ENCODE results near the gene SLC25A6. TPM values are rescaled to one million over a fixed set of nuclear protein-coding genes. Genes with fewer than 3 reads are reported as not detected.
A peak's percentile ranks its signal among the peaks of the same experiment; 100 is the strongest.
"Not testable (repeated sequence)": the region's sequence is repeated elsewhere in the genome, so short reads cannot be mapped to it uniquely, and the experiment has no call there.

Gene SLC25A6
- total RNA-seq, 1 donor from 2014 or later = 172 TPM

DNA sequence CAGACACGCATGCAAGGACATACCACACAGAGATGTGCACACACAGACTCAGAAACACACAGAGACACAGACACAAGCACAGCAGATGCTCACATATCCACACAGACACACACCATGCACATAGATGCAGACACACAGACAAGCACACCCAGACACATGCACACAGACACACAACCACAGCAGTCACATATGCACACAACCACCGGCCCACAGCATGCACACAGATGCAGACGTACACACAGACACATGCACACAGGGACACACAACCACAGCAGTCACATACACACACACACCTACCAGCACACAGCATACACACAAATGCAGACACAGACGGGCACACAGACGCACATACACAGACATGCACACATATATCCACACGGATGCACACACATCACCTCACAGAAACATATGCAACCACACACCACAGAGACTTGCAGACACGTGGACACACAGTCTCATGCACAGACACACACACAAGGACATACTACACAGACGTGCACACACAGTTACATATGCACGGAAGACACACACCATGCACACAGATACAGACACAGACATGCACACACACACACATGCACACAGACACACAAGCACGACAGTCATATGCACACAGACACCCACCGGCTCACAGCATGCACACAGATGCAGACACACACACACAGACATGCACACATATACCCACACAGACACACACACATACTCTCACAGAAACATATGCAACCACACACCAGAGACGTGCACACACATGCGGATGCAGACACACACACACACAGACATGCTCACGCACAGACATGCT is 25.2 kb upstream of the SLC25A6 start:
- ATAC-seq = no peak
- intact Hi-C loops (cut with micrococcal nuclease) = no loop called here
- no peak for DNase-seq

DNA sequence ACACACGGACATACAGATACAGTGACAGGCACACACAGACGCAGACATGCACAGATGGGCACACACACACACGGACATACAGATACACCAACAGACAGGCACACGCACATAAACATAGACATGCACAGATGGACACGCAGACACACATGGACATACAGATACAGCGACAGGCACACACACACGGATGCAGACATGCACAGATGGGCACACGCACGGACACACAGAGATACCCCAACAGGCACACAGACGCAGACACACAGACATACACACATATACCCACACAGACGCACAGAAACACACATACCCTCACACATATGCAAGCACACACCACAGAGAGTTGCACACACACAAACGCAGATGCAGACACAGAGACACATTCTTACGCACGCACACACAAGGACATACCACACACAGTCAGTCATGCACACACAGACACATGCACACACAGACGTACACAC is 24.4 kb upstream of the SLC25A6 start:
- no peak for ATAC-seq
- peak; percentile 11 for DNase-seq
- intact Hi-C loops (cut with micrococcal nuclease) = no loop called here

DNA sequence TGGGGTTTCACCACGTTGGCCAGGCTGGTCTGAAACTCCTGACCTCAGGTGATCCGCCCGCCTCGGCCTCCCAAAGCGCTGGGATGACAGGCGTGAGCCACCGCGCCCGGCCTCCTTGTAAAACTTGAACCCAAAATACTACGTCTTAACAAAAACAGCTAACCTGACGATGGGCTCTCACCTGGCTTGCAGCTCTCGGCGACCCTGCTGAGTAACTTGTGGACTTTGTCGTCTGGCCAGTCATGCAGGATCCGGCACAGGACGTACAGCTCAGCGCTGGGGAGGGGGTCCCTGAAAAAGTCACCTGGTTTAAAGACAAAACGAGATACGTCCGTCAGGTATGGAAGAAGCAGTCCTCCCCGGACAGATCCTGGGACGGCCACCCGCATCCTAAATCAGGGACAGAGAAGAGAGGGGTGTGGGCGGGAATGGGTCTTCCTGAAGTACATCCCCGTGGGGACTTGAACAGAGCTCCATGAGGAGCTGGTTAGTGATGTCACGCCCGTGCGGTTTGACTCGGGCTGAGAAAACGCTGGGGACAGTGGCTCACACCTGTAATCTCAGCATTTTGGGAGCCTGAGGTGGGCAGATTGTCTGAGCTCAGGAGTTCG is 20.7 kb upstream of the SLC25A6 start:
- DNase-seq = peak; percentile 18
- intact Hi-C loops (cut with micrococcal nuclease) = no loop called here

DNA sequence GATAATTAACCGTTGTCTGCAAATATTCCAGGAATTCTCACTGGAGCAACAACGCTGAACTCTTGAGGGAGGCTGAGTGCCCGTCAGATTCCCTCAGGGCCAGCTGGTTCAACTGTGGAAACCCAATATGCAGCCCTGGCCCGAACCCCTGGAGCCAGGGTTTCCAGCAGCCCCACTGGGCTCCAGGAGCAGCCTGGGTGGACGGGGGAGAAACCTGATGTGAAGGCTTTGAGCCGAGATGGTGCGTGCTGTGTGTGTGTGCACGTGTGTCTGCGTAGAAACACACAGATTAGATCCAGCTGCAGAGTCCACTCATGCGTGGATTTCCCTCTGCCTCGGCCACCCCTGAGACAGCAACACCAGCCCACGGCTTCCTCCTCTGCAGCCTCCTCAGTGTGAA is 19.4 kb upstream of the SLC25A6 start:
- ATAC-seq (no peak), DNase-seq (peak; percentile 5)
- intact Hi-C loops (cut with micrococcal nuclease) = no loop called here

More for the DNA sequence above, 20.7 kb upstream of the SLC25A6 start:
- ATAC-seq = no peak

DNA sequence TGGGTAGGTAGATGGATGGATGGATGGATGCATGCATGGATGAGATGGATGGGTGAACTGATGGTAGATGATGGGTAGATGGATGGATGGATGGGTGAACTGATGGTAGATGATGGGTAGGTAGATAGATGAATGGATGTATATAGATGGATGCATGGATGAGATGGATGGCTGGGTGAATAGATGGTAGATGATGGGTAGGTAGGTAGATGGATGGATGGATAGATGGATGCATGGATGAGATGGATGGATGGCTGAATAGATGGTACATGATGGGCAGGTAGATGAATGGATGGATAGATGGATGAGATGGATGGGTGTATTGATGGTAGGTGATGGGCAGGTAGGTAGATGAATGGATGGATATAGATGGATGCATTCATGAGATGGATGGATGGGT is 15.1 kb upstream of the SLC25A6 start:
- intact Hi-C loops (cut with micrococcal nuclease) = no loop called here
- no peak for DNase-seq
- ATAC-seq = no peak

DNA sequence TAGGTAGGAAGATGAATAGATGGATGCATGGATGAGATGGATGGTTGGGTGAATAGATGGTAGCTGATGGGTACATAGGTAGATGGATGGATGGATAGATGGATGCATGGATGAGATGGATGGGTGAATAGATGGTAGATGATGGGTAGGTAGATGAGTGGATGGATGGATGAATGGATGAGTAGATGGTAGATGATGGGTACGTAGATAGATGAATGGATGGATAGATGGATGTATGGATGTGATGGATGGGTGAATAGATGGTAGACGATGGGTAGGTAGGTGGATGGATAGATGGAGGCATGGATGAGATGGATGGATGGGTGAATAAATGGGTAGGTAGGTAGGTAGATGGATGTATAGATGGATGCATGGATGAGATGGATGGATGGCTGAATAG is 13.9 kb upstream of the SLC25A6 start:
- ATAC-seq; DNase-seq; intact Hi-C loops (cut with micrococcal nuclease): not testable (repeated sequence)

DNA sequence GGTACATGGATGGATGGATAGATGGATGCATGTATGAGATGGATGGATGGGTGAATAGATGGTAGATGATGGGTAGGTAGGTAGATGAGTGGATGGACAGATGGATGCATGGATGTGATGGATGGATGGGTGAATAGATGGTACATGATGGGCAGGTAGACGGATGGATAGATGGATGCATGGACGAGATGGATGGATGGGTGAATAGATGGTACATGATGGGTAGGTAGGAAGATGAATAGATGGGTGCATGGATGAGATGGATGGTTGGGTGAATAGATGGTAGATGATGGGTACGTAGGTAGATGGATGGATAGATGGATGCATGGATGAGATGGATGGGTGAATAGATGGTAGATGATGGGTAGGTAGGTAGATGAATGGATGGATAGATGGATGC is 12.0 kb upstream of the SLC25A6 start:
- intact Hi-C loops (cut with micrococcal nuclease); DNase-seq; ATAC-seq: not testable (repeated sequence)

DNA sequence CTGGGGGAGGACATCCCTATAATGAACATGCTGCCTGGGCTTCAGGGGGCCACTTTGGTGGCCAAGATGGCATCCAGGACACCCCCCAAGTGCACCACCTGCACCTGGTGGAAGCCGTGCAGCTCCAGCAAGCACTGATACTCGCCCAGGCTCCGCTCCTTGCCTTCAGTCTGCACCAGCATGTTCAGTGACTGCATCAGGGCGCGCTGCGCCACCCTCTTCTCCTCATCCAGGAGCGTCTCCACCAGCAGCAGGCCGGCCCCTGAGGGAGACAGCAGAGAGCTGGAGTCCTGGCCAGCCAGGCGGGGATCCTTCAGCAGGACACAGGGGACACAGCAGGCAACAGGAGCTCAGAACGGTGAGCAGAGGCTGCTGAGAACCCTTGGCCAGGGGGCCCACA is 11.3 kb upstream of the SLC25A6 start:
- intact Hi-C loops (cut with micrococcal nuclease) = no loop called here
- no peak for ATAC-seq
- DNase-seq = peak; percentile 19

DNA sequence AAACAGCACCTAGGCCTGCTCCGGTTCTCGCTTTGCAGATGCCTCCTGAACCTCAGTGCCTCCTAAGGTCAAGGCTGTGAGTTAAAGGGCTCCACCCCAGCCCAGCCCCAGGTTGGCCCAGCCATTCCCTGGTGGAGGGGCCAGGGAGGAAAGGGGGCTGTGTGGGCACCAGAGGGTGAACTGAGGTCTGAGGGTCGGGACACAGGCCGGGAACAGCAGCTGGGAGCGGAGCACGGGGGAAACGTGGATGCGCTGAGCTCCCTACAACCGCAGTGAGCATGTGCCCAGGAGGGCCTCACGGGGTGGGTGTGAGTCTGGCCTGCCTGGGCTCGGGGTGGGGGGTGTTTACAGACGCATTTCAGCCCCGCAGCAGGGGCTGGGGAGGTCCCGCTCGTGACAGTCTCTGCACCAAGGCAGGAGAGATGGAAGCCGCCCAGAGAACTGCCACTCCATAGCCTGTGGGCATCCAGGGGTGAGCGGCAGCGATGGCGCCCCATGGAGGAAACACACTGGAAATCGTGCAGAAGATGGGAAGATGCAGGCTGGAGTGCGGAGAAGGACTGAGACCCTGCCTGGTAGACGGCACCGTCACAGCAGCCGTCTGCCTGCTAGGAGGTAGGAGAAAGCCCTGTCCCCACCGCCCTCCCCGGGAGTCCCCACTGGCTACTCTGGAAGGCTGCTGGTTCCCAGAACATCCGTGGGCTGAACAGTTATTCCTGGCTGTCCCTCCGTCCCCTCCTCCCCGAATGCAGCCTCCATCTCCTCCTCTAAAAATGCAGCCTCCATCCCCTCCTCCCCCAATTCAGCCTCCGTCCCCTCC is 9.9 kb upstream of the SLC25A6 start:
- DNase-seq = peak; percentile 21
- ATAC-seq = no peak
- intact Hi-C loops (cut with micrococcal nuclease) = no loop called here

DNA sequence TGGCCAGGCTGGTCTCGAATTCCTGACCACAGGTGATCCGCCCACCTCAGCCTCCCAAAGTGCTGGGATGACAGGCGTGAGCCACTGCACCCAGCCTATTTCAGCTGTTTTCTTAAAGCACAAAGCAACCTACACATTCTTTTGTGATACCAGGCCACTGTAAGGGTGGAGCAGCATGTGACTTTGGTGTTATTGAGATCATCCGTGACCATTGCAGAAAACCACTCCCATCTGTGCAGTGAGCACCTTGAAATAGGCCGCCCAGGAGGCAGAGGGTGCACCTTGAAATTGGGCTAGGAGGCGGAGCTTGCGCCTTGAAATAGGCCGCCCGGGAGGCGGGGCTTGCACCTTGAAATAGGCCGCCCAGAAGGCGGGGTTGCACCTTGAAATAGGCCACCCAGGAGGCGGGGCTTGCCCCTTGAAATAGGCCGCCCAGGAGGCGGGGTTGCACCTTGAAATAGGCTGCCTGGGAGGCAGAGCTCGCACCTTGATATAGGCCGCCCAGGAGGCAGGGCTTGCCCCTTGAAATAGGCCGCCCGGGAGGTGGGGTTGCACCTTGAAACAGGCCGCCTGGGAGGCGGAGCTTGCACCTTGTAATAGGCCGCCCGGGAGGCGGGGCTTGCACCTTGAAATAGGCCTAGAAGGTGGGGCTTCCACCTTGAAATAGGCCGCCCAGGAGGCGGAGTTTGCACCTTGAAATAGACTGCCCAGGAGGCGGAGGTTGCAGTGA is 9.0 kb upstream of the SLC25A6 start:
- ATAC-seq (no peak), DNase-seq (peak; percentile 14)
- intact Hi-C loops (cut with micrococcal nuclease) = no loop called here

DNA sequence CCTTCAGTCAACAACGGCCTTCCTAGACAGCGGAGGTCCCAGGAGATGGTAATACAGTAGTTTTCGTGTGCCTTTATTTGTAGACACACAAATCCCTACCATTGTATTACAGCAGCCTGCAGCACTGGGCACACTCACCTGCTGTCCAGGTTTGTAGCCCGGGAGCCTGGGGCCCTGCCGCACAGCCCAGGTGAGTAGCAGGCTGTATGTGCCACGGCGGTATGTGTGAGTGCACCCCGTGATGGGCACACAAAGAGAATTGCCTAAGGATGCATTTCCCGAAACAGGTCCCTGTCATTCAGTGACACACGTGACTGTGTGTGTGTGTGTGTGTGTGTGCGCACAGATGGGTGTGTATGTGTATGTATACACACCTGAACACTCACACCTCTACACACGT is 8.1 kb upstream of the SLC25A6 start:
- DNase-seq = peak; percentile 5
- ATAC-seq = no peak
- intact Hi-C loops (cut with micrococcal nuclease) = no loop called here

DNA sequence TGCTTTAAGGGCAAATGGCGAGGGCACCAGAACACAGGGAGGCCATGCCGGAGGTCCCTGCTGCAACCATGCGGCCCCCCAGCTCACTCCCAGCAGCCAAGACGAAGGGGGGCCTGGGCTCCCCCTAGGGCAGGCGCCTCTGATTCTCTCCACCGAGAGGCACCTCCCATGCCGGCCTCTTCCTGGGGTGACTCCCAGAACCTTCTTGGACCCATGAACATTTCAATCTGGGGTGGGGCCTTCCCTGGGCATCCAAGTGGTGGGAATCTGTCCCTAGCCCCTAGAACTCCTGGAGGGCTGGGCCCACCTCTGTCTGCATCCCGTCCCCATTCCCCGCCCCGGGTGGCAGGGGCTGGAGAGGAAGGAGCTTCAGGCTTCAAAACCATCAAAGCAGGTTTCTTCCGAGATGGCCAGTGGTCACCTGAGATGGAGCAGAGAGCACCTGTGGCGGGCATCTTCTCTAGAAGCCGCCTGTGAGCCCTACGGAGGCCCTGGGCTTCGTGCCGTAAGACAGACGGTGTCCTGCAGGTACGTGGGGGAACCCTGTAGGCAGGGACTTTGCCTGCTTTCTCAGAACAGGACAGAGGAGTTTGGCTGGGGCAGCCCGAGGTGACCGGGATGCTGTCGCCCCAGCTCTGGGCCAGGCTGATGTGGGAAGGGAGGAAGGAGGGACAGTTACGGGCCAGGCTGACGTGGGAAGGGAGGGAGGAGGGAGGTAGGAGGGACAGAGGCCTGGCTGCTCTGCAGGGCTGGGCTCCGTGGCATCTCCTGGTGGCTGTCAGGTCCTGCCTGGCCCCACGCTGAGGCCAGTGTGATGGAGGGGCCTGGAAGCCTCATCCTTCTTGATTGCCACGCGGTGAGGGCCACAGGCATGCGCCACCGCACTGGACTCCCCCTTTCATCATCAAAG is 6.8 kb upstream of the SLC25A6 start:
- DNase-seq (peak; percentile 22), ATAC-seq (no peak)
- intact Hi-C loops (cut with micrococcal nuclease) = no loop called here

DNA sequence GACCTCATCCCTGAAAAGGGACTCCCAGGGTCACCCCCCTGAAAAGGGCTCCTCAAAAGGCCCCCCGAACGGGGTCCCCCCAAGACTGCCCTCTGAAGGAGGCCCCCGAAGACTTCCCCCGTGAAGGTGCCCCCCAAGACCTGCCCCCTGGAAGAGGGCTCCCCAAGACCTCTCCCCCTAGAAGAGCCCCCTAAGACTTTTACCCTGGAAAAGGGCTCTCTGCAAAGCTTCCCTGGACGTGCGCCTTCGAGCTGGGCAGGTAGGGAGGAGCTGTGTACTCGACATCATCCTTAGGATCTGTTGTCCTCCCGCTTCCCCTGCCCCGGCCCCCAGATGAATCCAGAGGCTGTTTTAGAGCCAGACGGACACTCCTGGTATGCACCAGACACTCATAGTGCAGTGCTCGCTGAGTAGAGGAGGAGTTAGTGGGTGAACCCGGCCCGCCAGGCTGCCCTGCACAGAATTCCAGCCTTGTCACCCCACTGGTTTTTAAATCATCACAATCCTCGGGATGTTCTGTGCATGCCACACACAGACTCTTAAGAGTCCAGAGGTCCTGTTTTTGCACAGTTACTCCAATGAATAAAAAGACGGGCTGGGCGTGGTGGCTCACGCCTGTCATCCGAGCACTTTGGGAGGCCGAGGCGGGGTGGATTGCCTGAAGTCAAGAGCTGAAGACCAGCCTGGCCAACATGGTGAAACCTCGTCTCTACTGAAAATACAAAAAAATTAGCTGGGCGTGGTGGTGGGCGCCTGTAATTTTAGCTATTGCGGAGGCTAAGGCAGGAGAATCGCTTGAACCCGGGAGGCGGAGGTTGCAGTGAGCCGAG is 5.7 kb upstream of the SLC25A6 start:
- intact Hi-C loops (cut with micrococcal nuclease) = no loop called here
- DNase-seq (peak; percentile 15), ATAC-seq (no peak)

DNA sequence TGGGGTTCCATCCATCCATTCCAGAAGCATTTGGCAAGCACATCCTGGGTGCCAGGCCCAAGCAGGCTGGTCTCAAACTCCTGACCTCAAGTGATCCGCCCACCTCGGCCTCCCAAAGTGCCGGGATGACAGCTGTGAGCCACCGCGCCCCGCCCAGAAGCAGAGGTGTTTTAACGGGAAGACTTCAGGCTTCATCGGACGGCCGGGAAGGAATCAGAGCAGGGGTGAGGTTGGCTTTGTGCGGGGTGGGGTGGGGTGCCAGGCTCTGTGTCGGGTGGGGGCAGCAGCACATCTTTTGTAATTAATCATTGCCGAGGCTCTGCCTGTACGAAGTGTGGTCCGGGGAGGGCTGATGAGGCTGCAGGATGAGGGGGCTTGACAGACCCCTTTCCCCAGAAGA is 5.1 kb upstream of the SLC25A6 start:
- DNase-seq (peak; percentile 21), ATAC-seq (no peak)
- intact Hi-C loops (cut with micrococcal nuclease) = no loop called here

DNA sequence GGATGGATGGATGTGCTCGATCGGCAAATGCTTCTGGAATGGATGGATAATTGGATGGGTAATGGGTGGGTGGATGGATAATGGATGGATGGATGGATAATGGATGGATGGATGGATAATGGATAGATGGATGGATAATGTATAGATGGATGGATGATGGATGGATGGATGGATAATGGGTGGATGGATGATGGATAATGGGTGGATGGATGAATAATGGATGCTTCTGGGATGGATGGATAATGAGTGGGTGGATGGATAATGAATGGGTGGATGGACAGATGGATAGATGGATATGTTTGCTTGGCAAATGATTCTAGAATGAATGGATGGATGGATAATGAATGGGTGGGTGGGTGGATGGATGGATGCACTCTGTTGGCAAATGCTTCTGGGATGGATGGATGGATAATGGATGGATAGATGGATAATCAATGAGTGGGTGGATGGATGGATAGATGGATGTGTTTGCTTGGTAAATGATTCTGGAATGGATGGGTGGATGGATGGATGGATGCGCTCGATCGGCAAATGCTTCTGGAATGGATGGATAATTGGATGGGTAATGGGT is 3.8 kb upstream of the SLC25A6 start:
- ATAC-seq = no peak
- peak; percentile 8 for DNase-seq
- intact Hi-C loops (cut with micrococcal nuclease) = no loop called here

DNA sequence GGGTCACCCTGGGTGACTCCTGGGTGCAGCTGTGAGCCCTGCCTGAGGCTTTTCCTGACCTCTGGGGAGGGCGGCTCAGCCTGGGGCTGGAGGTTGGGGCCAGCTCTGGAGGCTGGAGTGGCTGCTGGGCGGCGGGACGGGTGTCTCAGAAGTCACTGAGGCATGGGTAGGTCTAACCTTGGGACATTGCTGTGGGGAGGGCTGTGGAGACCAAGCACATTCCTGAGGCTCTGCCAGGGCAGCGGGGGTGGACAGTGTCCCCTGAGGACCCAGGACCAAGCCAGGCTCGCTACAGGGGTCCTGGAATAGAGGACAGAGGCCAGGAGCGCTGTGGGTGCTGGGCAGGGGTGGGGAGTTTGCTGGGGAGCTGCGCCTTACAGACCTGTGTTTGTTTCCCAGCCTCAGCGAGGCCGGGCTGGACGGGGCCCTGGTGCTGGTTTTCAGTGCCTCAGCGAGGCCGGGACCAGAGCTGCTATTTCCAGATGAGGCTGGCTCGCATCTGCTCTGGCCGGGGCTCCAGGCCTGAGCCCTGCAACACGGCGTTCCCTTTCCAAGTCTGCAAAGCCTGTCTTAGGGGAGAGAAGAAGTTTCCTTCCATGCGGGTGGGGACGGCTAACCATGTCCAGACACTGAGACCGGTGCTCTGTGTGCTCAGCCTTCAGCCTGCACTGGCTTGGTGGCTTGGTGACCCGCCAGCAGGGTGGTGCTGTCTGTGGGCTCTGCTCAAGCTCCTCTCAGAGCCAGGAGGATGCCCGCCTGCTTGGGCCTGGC is 3.0 kb upstream of the SLC25A6 start:
- DNase-seq (peak; percentile 37), ATAC-seq (no peak)
- intact Hi-C loops (cut with micrococcal nuclease) = no loop called here

Measured in left ventricle myocardium superior (tissue), 1 donor.